HG03159 (cell line): ENCODE results near the gene PLAC8.
"Not testable (repeated sequence)": the region's sequence is repeated elsewhere in the genome, so short reads cannot be mapped to it uniquely, and the experiment has no call there.

Experiments
- ATAC-seq: cut with Tn5 transposase; IDR thresholded peaks from one replicate; pipeline ENCODE4 v1.9.1; 2021; ENCODE audit warnings: mild to moderate bottlenecking, moderate library complexity; ENCODE audit not compliant: unreplicated experiment

Gene PLAC8

GRCh38 chr4:83074086-83074704, 40.3 kb downstream of the PLAC8 start:
- ATAC-seq: peak; percentile 81

- ATAC-seq: no peak
These were observed 43.4 kb downstream of the PLAC8 start for GRCh38 chr4:83071116-83071515.

- ATAC-seq: no peak
These were observed 47.4 kb downstream of the PLAC8 start for GRCh38 chr4:83067058-83067639.

GRCh38 chr4:83065266-83065665, 49.3 kb downstream of the PLAC8 start:
- no peak for ATAC-seq

- no peak for ATAC-seq
These were observed 51.8 kb downstream of the PLAC8 start for GRCh38 chr4:83062739-83063138.

- no peak for ATAC-seq
These were observed 59.6 kb downstream of the PLAC8 start for GRCh38 chr4:83054928-83055327.

- ATAC-seq: not testable (repeated sequence)
These were observed 65.7 kb downstream of the PLAC8 start for GRCh38 chr4:83048781-83049180.

- ATAC-seq: no peak
These were observed 67.6 kb downstream of the PLAC8 start for GRCh38 chr4:83046693-83047473.

- no peak for ATAC-seq
These were observed 70.6 kb downstream of the PLAC8 start for GRCh38 chr4:83043801-83044407.

GRCh38 chr4:83043157-83043556, 71.4 kb downstream of the PLAC8 start:
- ATAC-seq: not testable (repeated sequence)

GRCh38 chr4:83040269-83040668, 74.3 kb downstream of the PLAC8 start:
- ATAC-seq: no peak
